ENCODE data around the gene COL4A2.

The COL4A2 gene

DNA sequence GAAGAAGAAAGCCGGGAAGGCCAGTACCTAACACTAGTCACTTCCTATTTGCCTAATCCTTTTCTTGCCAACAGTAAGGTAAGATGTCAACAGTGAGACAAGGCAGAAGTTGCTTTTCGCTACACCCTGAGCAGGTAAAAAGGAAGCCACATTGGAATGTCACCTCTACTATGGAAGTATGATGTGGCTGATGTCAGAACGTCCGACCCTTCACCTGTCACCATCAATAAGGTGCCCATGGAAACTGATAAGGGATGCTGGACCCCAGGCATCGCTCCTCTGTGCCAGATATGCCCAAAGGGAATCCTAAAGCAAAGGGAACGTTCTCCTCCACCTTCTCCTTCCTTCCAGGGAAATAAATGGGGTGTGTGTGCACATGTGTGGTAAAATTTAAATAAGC, 34.4 kb upstream of the COL4A2 start:
- DNase-seq, result no peak

DNA sequence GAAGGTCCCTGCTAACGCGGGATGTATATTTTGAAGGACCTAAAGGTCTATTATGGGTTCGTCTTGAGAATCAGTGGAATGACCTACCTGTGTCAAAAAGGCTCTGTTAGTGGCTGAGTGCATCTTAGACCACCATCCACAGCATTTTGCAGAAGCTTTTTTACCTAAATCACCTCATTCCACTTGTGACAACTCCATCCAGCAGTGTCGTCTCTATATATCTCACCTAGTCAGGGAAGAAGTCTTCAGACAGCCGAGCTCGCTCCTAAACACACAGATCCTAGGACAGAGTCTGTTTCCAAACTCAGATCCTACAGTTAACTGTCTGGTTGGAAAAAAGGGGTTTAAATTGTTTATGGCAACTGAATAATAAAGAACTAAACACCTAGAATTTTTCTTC, 33.8 kb upstream of the COL4A2 start:
- no peak for DNase-seq

DNA sequence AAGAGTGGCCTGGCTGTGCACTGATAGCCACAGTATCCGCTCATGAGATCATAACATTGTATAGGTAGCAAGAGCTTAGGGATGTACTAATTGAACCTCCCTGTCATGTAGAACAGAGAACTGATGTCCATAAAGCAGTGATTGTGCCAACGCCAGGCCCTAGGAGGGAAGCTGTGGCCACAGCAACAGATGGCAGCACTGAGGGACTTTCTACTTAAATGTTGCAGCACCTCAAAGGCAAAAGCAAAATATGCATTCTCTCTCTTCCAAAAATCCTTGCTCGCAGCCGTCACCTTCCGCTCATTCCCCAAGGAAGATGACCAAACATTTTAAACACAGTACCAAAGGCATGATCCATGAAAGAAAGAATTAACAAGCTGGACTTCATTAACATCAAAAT, 32.4 kb upstream of the COL4A2 start:
- no peak for DNase-seq

DNA sequence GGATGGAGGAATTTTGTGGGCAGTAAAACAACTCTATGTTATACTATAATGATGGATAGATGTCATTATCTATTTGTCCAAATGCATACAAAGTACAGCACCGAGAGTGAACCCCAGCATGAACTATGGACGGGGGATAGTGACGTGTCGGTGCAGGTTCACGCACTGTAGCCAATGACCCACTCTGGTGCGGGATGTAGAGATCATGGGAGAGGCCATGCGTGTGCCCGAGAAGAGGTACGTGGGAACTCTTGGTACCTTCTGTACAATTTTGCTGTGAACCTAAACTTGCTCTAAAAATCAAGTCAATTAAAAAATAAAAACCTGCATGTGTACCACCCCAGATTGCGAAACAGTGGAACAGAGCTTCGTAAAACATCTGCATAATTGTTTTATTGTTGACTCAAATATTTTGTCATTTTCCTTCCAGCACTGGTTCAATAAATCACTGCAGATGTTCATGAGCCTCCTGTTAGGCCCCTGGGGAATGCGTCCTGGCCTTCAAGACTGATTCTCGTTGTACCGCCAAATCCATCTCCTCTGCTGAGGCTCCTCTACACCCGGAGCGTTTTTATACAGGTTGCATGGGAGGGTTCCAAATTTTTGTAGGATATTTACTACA, 31.0 kb upstream of the COL4A2 start:
- DNase-seq, result no peak

DNA sequence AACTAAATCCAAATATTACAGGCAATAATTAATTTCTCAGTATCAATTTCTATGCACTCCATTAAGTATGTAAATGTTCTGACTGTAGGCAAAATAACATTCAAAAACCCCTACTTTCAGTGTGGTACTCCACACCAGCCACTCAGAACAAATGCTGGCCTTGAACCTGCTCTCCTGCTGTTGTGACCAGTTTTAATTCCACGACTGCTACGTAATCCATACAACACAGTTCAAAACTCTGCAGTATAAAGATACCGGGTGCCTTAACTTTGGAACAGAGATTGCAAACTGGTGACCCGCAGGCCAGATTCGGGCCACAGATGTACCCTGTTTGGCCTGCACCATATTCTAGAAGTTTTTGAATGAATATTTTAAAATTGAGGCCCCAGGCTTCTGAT, 30.5 kb upstream of the COL4A2 start:
- DNase-seq, result no peak

DNA sequence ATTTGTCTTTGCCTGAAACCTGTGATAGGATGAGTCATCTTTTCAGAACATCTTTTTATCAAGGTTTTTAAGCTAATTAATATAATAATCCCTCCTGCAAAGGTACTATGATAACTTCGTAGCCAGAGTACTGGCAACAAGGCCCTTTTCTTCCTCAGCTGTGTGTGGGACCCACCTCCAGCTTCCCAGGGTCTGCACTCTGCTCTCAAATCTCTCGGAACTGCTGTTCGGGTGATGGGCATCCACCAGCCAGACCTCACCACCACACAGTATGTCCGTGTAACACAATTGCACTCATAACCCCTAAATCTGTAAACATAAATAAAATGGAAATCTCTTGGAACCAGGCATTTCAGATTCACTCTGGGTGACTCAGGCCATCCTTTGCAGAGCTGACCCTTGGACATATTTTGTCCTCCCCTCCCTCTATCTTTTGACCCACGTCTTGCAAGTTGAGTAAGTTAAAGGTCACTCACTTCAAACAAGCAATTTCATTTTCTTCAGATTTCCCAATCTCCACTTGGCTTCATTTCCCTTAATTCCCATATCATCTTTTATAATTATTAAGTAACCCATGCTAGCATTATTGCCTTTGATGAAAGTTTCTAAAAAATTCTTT, 29.6 kb upstream of the COL4A2 start:
- no peak for DNase-seq

DNA sequence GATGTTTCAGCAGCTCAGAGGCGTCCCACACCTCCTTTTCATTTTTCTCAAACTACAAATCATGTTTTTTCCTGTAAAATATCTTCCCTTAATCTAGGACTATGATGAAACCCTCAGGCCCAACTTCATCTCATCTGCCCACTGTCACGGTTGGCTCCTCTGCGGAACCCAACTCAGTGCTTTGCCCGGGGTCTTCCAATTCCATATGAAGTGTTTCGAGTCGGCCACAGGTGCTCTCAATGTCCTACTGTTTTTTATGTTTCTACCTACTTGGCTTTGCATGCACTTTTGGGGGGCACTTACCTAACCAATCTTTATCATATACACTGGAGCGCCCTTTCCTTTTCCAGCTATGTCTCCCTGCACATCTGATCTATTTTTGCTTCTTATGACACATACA, 28.2 kb upstream of the COL4A2 start:
- no peak for DNase-seq

DNA sequence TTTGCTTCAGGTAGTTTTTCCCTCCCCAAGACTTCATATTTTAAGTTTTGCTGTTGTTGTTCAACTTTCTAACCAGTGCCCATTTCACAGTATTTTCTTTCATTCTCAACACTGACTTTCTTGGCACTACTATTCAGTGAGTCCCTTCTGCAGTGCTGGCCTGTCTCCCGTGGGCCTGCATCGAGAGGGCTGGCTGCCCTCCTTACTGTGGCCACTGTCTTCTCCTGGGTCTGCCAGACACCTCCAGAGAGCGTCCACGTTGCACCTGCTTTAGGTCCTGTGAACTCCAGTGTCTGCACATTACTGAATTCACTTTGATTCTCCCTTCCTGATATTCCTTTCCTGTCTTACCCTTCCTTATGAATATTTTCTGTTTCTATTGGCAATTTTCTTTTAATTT, 27.4 kb upstream of the COL4A2 start:
- no peak for DNase-seq

DNA sequence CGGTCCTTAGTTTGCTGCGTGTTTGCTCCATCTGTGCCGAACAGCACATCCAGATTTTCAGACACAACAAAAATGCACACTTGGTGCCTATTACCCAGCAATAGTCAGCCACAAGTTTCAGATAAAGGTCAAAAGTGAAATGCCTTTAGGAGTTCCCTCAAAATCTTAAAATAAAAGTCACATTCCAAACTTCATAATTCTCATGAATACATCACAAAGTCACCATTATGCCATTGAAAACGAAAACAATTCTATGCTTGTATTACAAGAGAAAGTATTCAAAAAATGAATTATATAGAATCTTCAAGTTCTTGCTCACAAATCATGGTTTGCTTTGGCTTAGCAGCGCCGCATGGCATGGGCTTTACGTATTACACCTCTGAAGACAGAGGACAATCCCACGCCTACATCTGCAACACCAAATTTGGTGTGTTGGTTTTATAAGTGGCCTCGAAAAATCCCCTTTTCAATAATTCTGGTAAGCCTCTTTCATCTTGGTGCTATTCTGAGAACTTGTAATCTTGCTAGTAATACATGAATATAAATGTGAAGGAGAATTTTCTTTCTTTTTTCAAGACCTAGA, 26.8 kb upstream of the COL4A2 start:
- no peak for DNase-seq

DNA sequence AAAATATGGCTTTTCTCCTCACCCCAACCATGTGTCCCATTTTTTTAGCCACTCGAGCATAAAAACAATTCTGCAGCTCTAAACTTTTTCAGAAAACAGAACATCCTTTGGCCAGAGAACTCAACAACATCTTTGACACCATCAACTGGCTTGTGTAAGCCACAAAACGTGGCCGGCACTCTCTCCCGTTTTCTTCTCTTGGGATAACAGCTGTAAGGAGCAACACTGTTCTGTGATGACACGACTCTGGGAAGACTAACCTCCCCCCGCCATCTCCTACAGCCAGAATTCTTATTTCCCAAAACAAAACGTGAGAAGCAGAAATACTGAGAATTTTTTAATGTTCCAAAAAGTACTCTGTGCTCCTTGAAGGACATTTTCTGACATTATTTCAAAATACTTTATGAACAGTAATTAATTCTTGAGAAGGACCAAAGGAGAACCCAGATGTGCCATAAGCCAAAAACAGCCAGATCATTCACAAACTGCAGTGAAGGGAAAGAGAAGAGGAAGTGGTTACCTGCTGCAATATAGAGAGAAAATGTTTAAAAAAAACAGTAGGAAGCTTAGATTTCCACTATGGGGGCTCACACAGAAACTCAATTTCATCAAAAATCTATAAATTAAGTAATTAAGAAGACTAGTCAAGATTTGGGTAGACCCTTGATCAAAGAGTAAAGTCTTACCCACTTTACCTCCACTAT, 25.9 kb upstream of the COL4A2 start:
- DNase-seq, result no peak

DNA sequence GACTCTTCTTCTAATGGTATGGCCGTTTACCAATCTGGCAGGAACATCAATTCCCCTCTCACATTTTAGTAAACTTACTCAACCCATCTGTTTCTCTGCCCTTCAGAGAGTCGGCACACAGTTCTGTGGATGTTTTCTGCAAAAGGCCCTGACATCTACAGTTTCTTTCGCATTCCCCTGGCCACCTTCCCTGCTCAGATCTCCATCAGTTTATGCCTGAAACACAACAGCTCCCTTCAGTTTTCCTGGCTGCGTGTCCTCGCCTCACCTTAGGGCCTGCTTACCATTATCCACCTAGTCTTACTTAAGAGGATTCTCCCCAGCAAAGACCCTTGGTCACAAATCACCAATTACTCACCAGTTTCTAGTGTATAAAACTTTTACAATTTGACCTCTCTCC, 25.3 kb upstream of the COL4A2 start:
- DNase-seq, result no peak

DNA sequence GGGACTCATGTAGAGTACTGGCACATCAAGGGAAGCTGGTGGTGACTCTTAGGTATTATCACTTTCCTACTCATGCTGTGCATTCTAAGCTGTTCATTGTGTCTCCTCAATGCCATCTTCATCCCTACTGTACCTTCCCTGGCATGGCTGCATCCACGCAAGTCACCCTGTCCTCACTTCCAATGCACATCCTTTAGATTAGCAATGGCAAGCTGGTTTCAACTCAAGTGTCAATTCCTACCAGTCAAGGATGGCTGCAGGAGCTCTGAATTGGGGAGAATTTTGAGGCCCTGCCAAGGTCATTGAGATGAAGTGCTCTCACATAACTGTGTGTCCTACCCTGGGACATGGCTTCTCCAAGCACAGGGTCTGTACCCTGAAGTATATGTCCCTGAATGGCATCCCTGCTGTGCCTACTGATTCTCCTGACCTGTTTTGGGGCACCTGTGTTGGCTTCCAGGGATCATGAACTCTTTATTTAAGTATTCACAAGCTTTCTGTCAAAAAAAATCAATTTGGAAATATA, 24.7 kb upstream of the COL4A2 start:
- no peak for DNase-seq

DNA sequence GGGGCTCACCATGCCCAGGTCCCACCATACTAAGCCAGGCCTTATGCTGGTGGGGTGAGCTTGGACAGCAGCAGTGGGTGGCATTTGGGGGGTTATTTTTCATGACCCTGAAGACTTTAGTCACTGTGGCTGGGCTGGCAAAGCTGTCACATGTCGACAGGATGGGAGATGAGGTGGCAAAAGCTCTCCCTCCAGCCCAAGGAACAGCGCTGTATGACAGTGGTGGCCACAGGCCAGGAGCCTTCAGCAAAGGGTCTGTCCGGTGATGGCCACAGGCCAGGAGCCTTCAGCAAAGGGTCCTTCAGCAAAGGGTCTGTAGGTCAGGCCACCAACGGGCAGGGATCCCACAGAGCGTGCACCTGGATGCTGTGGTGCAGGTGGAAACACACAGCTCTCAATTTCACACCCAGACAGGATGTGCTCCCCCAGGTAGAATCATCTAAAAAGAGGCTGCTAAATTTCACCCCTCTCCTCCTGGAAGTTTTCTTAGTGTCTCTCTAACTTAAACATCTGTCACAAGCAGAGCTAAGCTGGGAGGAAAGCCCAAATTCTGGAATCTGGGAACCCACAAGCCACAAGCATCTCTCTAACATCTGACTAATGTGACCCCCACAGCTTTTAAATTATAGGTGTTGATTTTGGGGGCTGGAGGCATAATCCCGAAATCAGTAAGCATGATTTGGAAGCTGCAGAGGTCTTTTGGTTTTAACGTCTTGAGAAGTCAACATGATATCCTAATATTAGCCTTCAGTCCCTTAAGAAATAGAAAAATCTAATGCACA, 23.2 kb upstream of the COL4A2 start:
- DNase-seq, result no peak

DNA sequence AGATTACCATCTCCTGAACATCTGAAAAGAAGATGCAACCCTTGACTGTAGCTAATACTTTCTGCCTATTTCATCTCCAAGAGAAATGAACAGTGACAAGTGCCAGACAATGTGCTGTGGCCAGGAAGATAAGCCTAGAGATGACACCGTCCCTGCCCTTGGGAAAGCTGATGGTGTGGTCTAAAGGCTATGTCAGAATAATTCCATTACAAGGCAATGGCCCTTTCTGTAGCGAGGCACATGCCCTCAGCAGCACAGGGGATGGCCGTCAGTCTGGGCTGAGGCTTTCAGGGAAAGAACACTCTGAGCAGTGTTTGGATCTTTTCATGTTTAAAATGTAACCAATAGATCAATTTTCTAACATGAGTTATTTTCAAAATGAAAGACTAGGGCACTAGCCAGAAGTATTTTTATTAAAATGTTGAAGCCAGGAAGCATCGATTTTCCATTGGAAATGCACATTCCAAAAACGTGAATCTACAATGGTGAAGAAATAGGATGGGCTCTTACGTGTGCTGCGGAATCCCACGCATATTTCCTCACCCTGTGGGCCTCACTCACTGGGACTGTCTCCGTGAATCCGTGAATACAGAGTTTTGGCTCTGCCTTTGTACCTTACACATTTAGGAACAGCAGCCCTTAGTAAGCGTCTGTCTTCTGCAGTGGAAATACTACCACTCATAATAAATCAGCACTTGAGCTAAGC, 22.2 kb upstream of the COL4A2 start:
- DNase-seq, result no peak

DNA sequence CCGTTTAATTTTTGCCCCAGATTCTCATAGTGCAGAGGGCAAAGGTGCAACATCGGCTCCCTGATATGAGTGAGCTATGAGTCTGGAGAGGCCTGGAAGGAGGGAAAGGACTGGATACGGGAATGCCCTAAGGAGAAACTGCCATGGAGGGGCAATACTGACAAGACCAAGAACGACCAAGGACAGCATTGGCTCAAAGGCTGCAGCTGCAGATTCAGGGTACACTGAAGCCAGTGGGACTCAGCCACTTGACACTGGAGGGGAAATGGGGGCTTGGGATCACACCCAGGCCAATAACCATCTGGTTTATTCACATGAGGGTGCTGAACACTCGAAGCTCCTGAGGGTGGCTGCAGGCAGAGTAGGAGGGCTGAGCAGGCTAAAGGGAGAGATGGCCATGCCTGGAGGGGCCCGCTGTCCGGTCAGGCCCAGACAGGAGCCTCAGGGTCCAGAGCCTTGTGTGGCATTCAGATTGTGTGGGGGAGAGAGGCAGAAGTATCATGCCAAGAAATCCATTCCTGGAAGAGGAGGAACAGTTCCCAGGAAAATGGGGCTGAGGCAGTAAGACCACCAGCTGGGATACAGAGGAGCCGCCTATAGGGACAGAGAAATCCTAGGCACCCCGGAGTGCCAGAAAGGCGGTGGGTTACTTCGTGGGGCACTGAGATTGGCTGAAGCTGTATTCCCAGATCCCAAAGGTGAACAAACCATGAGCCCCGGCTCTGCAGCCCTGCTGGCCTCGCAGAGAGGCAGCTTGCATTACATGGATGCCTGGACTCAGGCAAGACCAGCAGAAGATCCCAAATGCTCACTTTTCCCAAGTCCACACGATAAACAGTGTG, 20.9 kb upstream of the COL4A2 start:
- no peak for DNase-seq

DNA sequence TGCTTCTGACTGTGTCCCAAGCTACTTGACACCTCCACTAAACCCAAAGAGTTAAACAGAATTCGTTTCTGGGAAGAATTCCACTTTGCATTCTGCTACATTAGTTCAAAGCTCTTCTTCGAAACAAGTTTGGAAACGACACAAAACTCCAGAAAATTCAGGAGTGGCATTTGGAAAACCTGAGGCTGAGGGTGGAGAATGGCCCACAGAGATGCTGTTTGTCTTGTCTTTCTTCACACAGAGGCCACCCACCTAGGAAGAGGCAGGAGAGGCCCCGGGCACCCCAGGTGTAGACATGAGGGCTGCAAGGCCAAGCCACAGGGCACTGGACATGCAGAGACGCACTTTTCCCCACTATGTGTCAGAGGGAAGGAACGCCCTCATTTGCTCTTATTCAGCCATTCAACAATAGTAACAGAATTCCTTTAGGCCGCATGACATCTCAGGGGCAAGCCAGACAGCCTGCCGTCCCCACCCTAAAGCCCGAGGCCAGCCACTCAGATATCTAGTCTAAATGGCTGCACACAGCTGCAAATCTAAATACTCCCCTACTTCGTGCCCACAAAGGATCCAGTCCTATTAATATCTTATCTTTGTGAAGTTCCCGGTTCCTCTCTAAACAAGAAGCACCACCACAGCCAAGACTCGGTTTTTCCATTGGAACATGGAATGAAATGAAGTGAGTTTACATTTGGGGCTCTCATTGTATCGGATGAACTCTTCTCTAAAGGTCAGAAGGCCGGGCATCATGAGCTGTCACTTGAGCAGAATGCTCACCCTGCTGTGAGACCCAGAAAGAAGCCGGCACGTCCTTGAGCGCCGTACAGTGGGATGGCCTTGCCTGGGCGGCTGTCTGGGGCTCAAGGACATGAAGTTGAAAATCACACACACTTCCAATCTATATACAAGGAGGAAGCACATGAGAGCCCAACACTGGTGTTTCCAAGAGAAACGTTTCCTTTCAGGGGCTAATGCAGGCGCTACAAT, 20.0 kb upstream of the COL4A2 start:
- DNase-seq, result no peak

DNA sequence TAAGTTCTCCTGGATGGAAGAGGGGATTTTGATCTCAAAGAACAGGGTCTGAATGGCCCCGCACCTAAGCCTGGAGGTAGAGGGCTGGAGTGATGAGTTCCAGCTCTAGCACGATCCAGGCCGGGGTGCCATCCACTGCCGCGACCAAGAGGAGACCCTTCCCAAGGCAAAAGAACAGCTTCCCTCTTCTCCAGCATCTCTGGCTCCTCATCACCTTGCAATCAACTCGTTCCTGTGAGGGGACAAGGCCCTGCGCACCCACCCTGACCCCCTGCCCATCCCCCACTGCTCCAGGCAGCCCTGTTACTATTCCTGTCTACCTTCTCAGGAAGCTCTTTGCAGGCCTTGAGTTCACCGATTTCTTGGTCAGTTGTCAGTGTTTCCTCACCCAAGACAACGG, 17.9 kb upstream of the COL4A2 start:
- no peak for DNase-seq

DNA sequence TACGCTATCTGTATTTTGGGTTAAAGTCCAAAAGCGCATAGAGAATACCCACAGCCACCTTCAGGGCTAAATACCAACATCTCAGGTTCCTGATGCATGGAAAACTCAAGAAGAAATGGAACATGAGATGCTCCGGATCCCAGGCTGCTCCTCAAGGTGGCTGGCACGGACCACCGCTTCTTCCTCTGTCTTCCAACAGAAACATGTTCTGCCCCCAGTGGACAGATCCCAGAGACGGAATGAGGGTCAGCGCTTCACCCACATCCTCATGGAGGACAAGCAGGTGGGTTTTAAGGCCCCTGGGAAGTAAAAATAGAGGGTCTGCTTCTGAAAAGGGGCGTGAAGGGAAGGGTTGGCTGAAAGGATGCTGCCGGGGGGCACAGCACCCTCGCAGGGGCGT, 17.4 kb upstream of the COL4A2 start:
- no peak for DNase-seq

DNA sequence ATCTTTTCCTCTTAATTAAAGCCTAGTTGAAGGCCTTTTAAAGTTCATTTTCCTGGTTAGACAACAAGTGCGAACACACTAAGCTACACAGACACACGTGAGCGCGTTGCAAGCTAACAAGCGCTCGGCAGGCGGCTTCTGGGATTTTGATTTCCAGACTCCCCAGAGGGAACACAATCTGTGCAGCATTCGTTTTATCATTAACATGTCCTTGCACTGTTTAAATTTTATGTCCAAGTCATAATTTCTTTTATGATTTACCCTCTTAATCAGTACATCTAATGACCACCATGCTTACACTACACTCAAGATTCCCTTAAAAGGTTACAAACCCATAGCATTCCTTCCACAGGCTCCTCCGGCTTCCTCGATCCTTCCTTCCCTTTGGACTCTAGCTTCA, 16.9 kb upstream of the COL4A2 start:
- DNase-seq, result no peak

DNA sequence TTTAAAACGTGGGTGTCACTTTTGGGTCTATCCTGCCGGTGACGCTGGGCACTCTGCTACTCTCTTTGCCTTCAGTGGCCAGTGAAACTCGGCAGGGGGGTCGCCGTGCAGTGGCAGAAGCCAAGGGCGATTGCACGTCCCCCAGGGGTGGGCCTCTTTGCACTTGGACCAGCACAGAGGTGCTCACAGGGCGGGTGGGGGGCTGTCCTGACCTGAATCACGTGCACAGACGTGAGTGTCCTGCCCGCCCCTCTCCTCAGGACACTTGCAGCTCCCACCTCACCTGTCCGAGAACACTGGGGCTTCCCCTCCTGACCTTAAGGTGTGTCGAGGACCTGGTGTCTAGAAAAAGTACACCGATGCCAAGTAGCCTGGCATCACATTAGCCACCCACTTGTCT, 16.3 kb upstream of the COL4A2 start:
- DNase-seq, result no peak

Measured in activated CD4-positive, alpha-beta T cell treated with anti-CD3 and anti-CD28 coated beads, Interleukin-2, amount 50 U/mL, for 48 hours (primary cell).